NCI-H2081 treated with DMSO at 0.1 percent for 48 hours (cell line): Measurements from ENCODE around the gene ZDHHC24.

ENCODE experiments used
- DNase-seq: peaks from one replicate; lab custom pipeline; 2025; lab: John Stamatoyannopoulos, UW

The ZDHHC24 gene

DNA sequence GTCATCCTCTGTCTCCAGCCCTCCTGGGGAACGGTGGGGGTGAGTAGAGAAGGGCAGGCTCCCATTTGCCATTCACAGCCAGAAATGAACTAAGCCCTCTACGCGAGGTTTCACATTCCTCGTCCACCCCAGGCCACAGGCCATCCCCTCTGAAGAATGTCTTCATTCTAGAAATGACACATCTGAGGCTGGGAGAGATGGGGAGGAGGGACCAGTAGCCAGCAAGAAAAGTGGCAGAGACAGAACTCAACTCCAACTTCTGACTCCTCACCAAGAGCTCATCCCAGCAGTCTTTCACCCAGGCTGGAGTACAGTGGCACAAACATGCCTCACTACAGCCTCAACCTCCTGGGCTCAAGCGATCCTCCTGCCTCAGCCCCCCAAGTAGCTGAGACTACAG is 19.1 kb upstream of the ZDHHC24 start:
- DNase-seq: no peak

DNA sequence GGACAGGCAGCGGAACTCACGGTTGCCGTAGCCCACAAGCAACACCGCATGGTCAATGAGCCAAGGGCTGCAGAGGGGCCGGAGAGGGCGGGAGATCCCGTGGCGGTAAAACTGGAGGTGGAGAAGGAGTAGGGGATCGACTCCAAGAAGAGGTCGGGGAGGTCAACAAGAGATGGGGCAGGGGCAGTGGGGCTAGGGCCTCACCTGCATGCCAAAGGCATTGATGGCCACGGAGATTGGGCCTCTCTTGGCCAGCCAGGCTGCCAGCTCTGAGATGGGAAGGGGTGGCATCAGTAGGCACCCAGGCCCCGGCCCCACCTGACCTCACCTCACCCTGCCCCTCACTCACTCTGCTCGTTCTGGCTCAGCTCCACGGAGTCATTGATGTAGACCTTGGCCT is 18.7 kb upstream of the ZDHHC24 start:
- no peak for DNase-seq

DNA sequence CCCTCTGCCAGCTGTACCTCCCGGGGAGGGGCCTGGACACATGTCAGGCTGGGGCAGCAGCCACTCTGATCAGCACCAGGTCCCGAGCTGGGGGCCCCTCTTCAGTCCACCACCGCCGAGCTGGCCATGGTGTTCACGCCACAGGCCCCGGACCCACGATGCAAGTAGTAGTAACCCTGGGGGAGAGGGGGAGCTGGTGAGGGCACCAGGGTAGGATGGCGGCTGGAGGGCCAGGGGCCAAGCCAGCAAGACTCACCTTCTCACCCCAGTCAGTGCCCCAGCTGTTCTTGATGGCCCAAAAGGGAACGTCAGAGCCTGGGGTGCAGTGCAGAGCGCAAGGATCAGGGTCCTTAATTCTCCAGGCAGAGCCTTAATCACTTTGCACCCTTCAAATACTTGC is 18.0 kb upstream of the ZDHHC24 start:
- DNase-seq: no peak

DNA sequence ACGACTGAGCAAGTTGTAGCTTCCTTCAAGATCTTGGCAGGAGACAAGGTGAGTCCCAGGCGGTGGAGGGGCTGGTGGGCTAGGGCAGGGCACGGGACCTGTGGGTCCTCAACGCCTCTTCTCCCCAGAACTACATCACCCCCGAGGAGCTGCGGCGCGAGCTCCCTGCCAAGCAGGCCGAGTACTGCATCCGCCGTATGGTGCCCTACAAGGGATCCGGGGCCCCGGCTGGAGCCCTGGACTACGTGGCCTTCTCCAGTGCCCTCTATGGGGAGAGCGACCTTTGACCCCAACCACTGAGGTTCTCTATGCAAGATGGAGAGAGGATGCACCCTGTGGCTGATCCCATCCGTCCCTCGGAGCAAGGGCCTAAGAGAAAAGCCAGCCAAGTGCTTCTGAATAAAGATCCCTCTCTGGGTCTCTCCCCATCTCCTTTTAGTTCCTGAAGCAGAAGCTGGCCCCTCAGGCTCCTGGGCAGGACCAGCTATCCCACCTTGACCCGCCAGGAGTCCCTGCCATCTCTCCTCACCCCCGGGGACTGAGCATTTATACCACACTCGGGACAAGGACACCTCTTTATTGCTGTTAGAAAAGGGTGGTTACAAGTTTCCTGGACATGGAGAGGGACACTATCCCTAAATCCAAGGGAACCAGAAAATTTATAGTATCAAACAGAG is 17.2 kb upstream of the ZDHHC24 start:
- DNase-seq: no peak

DNA sequence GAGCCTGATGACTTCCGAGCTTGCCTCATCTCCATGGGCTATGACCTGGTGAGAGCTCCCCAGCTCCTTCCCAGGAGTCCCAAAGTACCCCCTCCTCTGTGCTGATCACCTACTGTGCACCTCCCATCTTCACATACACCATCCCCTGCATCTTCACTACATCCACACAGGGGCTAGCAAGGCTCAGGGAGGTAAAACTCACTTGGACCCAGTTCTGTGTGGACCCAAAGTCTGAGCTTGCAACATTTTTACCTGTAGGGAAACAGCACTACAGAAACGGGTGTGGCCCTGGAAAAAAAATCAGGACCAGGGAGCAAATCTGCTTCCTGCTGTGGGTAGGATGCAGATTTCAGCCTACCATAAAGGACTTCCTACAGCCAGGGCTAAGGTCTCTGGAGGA is 16.4 kb upstream of the ZDHHC24 start:
- no peak for DNase-seq

DNA sequence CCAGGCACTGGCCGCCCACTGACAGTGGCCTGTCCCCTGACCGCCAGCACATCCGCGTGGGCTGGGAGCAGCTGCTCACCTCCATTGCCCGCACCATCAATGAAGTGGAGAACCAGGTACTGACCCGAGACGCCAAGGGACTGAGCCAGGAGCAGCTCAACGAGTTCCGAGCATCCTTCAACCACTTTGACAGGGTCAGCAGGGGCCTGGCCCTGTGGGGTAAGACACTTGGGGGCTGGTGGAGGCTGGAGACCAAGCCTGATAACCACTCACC is 16.1 kb upstream of the ZDHHC24 start:
- DNase-seq: no peak

DNA sequence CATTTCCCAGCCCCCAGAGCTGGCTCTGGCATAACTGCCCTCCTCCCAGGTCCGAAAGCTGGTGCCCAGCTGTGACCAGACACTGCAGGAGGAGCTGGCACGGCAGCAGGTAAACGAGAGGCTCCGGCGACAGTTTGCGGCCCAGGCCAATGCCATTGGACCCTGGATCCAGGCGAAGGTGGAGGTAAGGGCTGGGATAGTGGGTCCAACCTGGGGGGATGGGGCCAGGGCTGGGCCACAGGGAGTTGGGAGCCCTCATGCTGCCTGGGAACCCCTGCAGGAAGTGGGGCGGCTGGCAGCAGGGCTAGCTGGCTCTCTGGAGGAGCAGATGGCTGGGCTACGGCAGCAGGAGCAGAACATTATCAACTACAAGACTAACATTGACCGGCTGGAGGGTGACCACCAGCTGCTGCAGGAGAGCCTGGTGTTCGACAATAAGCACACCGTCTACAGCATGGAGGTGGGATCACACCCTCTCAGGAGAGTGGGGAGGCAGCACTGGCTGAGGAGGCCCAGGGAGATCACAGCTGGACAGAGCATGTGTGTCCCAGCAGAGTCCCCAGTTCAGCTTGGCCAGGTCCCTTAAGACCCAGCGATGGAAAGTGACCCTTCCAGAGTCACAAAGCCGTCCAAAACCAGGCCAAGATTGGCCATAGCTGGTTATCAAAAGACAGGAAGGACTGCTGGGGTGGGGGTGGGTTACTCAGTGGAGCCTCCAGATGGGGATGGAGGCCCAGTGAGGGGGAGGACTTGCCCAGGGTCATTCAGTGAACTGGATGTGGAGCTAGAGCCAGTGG is 15.5 kb upstream of the ZDHHC24 start:
- no peak for DNase-seq

DNA sequence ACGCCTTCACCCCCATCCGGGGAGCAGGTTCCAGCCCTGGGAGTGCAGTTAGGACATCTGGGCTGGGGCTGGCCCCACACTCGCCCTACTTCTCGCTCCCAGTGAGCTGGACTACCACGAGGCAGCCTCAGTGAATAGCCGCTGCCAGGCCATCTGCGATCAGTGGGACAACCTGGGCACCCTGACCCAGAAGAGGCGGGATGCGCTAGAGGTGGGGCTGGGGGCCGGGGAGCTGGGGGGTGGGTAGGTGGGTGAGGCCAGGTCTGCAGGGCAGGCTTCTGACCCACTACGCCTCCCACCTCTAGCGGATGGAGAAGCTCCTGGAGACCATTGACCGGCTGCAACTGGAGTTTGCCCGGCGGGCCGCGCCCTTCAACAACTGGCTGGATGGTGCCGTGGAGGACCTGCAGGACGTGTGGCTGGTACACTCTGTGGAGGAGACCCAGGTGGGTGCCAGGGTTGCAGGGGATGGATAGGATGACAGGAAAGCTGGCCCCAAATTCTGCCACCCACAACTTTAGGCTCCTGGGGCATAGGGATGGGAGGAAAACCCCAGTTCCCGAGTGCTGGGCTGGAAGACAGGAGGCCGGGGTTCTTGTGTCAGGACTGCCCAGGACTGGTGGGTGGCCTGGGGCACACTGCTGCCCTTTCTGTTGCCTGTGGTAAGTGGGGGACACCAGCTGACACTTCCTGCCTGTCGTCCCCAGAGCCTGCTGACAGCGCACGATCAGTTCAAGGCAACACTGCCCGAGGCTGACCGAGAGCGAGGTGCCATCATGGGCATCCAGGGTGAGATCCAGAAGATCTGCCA is 14.2 kb upstream of the ZDHHC24 start:
- DNase-seq: no peak

DNA sequence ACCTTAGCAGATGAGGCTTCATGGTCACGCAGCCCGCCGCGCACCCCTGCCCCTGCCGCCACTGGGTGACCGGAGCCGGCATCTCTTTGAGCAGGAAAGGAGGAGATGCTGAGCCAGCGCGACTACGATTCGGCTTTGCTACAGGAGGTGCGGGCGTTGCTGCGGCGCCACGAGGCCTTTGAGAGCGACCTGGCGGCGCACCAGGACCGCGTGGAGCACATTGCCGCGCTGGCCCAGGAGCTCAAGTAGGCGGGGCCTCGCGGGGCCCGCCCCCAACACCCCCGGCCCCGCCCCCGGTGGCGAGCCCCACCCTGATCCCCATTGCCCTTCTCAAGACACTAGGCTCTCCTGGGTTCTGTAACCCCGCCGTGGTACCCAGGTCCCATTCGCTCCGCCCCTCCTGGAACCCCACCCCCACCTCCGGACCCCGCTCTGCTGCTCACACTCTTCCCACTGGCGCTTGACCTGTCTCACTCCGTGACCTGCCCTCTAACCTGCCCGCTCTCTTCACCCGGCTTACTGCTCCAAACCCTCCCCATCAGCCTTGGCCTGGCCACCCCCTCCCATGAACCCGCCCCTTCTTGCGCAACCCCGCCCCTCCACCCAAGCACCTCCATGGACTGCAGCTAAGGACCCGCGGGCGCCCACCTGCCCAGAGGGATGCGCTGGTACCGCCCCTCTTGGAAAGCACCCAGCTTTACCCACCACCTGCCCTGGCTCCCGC is 13.5 kb upstream of the ZDHHC24 start:
- DNase-seq: no peak

DNA sequence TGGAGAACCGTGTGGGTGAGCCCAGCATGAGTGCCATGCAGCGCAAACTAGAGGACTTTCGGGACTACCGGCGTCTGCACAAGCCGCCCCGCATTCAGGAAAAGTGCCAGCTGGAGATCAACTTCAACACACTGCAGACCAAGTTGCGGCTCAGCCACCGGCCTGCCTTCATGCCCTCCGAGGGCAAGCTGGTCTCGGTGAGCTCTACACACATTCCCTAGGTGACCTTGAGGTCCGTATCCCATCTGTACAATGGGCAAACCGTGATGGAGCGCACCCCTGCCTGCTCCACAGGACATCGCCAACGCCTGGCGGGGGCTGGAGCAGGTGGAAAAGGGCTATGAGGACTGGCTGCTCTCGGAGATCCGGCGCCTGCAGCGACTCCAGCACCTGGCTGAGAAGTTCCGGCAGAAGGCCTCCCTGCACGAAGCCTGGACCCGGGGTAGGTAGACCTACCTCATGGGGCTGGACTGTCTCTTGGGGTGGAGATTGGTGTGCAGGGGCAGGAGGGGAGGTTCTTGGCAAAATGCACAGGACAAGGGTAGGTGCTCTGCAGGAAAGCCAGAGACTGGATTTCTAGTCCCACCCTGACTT is 12.0 kb upstream of the ZDHHC24 start:
- DNase-seq: no peak

DNA sequence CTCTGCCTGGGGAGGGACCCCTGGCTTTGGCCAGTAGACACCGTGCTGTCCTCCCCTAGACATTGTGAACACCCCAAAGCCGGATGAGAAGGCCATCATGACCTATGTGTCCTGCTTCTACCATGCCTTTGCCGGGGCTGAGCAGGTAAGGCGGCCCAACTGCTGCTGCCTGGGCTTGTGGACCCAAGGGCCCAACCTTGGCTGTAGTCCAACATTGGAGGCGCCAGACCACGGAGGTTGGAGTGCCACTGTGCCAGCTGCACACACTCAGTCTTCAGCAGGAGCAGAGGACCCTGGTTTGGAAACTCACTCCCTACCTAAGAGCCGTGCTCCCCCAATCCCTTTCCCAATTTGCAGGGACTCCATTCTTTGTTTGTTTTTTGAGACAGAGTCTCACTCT is 10.2 kb upstream of the ZDHHC24 start:
- no peak for DNase-seq

DNA sequence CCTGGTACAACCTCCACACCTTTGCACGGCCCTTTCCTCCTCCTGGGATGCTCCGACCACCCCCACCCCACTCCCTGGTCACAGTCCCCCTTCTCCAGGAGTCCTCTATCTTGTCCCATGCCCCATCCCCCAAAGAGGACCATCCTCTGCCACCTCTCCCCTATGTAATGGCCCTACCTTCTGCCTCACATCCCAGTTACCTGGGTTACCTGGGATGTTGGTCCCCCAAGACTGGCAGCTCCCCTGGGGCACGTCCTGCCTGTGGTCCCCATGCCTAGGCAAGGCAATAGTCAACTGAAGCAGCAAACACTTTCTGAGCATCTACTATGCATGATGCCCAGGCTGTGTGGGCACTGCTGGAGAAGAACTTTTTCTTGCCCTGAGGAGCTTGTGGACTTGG is 9.6 kb upstream of the ZDHHC24 start:
- no peak for DNase-seq

DNA sequence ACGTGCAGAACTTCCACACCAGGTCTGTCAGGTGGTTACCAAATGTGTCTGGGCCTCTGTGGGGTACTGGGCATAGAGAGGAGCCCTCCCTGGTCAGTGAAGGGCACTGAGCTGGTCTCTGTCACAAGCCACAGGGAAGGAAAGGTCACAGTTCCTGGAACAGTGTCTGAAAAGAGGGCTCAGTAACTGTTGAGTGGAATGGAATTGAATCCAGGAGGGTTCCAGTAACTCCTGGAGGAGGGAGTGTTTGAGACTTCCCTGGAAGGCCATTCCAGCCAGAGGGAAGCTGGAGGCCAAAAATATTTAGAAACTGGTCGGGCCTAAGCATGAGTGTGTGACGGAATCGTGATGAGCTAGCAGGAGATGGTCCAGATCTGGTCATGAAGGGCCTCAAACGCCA is 8.8 kb upstream of the ZDHHC24 start:
- no peak for DNase-seq

DNA sequence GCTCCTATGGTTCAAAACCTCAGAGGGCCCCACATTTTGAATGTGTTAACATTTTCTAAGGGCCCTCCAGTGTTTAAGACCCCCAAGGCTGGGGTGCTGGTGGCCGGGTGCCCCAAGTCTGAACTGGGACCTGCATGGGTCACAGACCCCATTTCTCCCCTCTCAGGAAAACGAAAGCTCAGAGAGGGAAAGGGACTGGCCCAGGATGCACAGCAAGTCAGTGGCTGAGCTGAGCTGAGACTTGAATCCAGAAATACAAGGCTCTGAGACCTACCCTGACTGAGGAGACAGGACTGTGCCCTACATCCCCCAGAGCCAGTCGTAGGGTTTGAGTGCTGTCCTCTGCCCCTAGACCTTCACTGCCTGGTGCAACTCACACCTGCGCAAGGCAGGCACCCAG is 5.0 kb upstream of the ZDHHC24 start:
- DNase-seq: no peak

DNA sequence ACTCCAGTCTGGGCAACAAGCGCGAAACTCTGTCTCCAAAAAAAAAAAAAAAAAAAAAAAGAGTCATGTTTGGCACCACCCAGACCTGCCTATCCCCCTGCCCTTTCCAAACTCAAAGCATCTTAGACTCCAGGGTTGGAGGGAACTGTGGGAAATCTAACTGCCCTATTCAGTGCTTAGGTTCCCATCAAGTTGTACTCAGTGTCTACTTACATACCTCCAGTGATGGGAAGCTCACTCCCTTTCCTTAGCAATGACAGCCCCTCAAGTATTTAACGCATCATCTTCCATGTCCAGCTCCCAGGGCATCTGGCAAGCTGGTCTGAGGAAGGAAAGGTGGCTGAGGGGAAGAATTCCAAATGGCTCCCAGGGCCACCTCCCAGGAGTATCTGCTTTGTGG is 3.8 kb upstream of the ZDHHC24 start:
- no peak for DNase-seq

DNA sequence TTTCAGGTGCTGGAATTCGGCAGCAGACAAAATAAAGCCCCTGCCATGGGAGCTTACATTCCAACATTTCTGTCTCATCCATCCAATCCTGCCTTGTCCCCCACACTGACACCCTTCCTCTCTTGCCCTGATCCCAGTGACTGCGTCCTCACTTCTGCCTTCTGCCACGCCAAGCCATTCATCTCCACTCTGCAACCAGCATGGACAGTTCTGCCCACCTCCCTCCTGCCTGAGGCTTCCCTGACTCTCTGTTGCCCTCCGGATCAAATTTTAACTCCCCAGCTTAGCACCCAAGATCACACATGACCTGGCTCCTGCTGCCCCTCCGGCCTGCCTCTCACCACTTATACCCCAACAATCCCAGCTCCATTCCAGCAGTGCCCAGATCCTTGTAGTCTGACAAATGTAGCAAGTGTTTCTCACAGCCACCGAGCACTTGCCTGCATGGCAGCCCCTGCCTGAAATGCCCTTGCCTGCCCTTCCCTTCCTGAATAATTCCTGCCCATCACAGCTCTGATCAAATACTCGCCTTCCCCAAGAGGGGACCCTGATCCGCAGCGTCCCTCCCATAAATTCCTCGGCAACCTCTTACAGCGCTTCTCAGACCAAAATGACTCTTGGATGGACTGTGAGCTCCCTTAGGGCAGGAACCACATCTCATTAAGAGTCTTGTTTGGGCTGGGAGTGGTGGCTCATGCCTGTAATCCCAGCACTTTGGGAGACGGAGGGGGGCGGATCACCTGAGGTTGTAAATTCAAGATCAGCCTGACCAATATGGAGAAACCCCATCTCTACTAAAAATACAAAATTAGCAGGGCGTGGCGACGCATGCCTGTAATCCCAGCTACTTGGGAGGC is 3.2 kb upstream of the ZDHHC24 start:
- DNase-seq: no peak

DNA sequence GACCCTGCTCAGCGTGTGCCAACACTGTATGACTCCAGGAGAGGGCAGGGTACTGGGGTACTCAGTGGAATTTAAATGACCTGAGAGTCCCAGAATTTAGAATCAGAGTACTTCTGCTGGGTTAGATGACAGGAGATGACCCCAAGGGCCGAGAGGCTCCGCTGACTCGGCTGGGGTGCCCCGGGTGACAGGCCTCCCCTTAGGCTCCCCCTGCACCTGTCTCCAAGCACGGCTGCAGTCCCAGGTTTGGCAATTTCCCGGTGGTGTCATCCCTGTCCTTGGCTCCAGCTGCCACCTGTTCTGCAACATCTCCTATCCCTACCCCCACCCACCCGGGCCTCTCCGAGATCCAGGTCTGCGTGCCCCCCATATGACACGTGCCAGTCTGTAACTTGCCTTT is 2.2 kb upstream of the ZDHHC24 start:
- DNase-seq: no peak

DNA sequence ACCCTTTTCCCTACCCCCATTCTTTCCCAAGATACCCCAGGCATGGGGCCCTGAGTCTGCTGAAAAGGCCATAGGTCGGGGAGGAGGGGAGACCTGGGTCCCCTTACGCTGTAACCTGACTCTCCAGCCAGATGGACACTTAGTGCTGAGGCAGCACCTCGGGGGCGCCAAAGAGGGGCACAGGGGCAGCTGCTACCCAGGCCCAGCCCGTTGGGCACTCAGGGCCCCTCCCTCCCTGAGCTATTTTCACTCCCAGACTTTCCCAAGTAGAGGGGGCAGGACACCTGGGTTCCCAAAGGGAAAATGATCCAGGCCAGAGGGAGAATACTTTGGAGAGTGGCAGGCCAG is 1.8 kb upstream of the ZDHHC24 start:
- no peak for DNase-seq

DNA sequence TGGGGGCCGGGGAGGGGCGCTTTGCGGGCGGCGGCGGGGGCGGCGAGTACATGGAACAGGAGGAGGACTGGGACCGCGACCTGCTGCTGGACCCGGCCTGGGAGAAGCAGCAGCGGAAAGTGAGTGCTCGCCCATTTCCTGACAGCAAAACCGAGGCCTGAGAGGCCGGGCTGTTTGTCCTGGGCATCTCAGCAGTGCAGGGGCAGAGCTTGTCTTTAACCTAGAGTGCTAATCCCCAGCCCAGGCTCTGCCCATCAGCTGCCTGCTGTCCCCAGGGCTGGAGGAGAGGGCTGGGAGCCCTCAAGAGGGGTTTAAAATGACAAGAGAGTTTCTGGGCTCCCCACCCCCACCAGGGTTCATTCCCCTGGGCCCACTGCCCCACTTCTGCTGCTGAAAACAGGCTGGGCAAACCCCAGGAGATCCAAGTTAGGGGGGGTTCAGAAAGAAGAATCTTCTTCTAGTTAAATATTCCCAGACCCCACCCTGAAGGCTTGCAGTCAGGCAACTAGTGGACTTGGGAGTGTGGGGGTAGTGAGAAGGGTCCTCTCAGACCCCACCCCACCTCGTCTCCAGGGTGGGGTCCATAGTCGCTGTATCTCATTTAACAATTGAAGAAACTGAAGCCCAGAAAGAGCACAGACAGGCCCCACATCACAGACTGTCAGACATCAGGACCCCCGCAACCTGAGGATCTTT is 1.3 kb upstream of the ZDHHC24 start:
- DNase-seq: no peak

DNA sequence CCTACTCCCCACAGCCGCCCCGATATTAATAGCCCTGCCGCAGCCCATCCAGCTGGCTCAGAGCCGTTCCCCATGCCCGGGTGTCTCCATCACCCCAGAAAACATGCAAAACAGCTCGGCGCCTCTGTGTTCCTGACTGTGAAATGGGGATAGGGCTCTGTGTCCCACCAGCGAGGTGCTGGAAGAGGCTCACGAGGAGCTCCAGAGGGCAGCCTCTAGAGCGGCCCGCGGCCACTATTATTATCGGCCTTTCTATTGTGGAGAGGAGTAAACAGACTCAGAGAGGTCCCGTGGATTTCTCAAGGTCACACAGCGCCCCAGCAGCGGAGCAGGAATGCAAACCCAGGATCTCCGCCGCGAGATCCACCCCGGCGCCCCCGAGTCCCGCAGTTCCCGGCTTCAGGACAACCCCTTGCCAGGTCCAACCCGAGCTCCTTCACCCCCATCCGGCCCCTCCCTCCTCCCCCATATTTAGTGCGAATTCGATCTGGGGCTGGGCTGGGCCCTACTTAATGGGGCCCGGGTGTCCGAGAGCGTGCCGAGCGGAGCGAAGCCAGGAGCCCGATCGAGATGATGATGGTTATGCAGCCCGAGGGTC is 619 bp upstream of the ZDHHC24 start, which contains the start of gene ACTN3:
ACTN3 (plus strand) TSS at position 536 of the 598 bp plus-strand sequence; CDS start at position 571, 35 bp downstream.
- DNase-seq: no peak
